KOPT-K1 (cell line): Measurements from ENCODE around the gene ASCC1.
"Not testable (repeated sequence)": the region's sequence is repeated elsewhere in the genome, so short reads cannot be mapped to it uniquely, and the experiment has no call there.

Experiments used
- H3K27ac ChIP-seq: fragments of 200-600 bp; sonication (generic); 2 replicates; pipeline ENCODE4 v1.5.1; 2016; ENCODE audit warnings: antibody characterized with exemption, mild to moderate bottlenecking, low read depth, low read length; ENCODE audit not compliant: poor library complexity, severe bottlenecking
- H3K36me3 ChIP-seq: fragments of 200-600 bp; sonication (generic); 2 replicates; pipeline ENCODE4 v1.5.1; 2017; ENCODE audit warnings: antibody characterized with exemption, mild to moderate bottlenecking, low read length, moderate library complexity; ENCODE audit not compliant: insufficient read depth
- H3K9me3 ChIP-seq: fragments of 200-600 bp; sonication (generic); 2 replicates; pipeline ENCODE4 v1.5.1; 2017; ENCODE audit warnings: antibody characterized with exemption, low read length, mild to moderate bottlenecking; ENCODE audit not compliant: insufficient read depth, poor library complexity, severe bottlenecking

ASCC1 gene

GRCh38 chr10:72146071-72146470 is 70.0 kb downstream of the ASCC1 start:
- Histone ChIP-seq H3K36me3 (no peaks in the 10 kb centered on the region), H3K27ac (no peak overlapping the region), H3K9me3 (no peaks in the 10 kb centered on the region)

GRCh38 chr10:72145657-72146056 is 70.4 kb downstream of the ASCC1 start:
- Histone ChIP-seq H3K27ac (no peak overlapping the region), H3K36me3 (no peaks in the 10 kb centered on the region)

DNA sequence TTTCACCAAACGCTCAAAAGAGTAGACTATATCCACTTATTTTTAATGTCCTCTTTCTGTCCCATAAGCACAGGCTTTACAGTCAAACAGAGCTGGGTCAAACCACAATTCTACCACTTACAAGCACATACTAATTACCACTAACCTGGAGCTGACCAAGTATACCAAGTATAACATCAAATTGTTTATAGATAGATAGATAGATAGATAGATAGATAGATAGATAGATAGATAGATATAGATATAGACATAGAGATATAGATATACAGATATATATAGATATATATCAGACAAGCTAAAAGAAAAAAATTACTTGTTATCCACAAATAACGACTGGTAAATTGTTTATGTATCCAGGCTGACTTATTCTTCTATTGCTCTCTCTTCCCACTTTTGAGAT is 75.2 kb downstream of the ASCC1 start:
- peaks cover 6% of the 10 kb centered on the region for H3K9me3 ChIP-seq
- no peak overlapping the region for H3K27ac ChIP-seq
- H3K36me3 ChIP-seq: peaks cover 11% of the 10 kb centered on the region; the same call in 1 of the 2 replicates

More at GRCh38 chr10:72145657-72146056, 70.4 kb downstream of the ASCC1 start:
- no peaks in the 10 kb centered on the region for H3K9me3 ChIP-seq

DNA sequence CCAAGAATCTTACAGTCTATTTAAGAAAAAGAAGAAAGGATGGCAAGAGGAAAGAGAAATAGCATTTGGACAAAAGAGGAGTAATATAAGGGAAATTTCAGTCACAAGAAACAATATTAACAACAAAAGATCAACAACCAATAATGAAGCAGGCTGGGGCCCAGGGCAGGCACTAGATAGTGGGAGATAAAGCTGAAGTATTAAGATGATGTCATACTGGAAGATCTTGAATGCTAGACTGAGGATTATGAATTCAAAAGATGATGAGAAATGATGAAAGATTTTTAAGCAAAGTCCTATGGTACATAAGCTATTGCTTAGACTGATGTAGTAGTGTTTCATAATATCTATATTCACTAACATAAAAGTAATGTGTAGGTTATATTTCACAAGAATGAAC is 75.9 kb downstream of the ASCC1 start:
- no peak overlapping the region for H3K27ac ChIP-seq
- H3K9me3 ChIP-seq: peaks cover 6% of the 10 kb centered on the region
- peaks cover 11% of the 10 kb centered on the region; the same call in 1 of the 2 replicates for H3K36me3 ChIP-seq

GRCh38 chr10:72137583-72137982 is 78.5 kb downstream of the ASCC1 start:
- peaks cover 6% of the 10 kb centered on the region for H3K9me3 ChIP-seq
- peaks cover 13% of the 10 kb centered on the region; the same call in 1 of the 2 replicates for H3K36me3 ChIP-seq
- H3K27ac ChIP-seq: no peak overlapping the region

GRCh38 chr10:72136225-72136624 is 79.9 kb downstream of the ASCC1 start:
- H3K27ac ChIP-seq, H3K9me3 ChIP-seq: not testable (repeated sequence)
- H3K36me3 ChIP-seq: peaks cover 16% of the 10 kb centered on the region; the same call in 1 of the 2 replicates

GRCh38 chr10:72134785-72135767 is 81.0 kb downstream of the ASCC1 start:
- H3K27ac ChIP-seq: no peak overlapping the region

DNA sequence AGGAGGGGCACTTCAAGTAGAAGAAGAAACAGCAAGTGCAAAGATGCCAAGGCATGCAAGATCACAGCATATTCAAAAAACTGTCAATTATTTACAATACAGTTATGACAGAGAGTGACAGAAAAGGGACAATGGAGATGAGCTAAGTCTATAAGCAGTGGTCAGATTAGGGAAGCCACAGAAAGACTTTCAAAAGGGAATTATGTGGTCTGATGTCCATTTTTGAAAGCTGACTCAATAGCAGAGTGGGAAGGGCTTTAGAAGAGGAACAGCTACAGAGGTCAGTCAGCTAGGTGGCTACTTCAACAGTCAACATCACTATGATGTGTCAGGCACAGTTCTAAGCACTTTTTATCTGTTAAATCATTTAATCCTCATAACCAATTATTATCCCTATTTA is 82.6 kb downstream of the ASCC1 start:
- peaks cover 17% of the 10 kb centered on the region; the same call in 1 of the 2 replicates for H3K36me3 ChIP-seq
- peaks cover 6% of the 10 kb centered on the region for H3K9me3 ChIP-seq
- no peak overlapping the region for H3K27ac ChIP-seq

More at GRCh38 chr10:72134785-72135767, 81.0 kb downstream of the ASCC1 start:
- Histone ChIP-seq H3K9me3 (peaks cover 6% of the 10 kb centered on the region), H3K36me3 (peaks cover 16% of the 10 kb centered on the region; the same call in 1 of the 2 replicates)

- Histone ChIP-seq H3K36me3 (peaks cover 24% of the 10 kb centered on the region; the same call in 1 of the 2 replicates), H3K9me3 (peaks cover 6% of the 10 kb centered on the region), H3K27ac (no peak overlapping the region)
Measured at GRCh38 chr10:72132854-72133253, 83.2 kb downstream of the ASCC1 start.

GRCh38 chr10:72127571-72127970 is 88.5 kb downstream of the ASCC1 start:
- Histone ChIP-seq H3K9me3 (no peaks in the 10 kb centered on the region), H3K27ac (no peak overlapping the region), H3K36me3 (peaks cover 26% of the 10 kb centered on the region; the same call in 1 of the 2 replicates)

DNA sequence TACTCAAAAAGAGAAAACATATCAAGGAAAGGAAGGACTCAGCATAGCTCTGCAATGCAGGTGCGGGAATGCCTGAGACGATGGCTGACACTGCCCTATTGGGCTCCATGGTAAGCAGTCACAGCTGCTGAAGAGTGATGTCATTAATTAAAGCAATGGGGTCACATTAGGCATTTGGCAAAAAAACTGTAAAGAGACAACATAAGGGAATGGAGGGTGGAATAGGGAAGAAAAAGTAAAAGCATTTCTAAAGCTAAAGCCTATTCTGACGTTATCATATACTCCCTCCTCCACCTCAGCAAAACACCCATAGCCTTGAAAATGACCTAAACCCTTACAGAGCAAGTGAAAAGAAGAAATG is 89.2 kb downstream of the ASCC1 start:
- no peak overlapping the region for H3K27ac ChIP-seq
- no peaks in the 10 kb centered on the region for H3K9me3 ChIP-seq
- peaks cover 23% of the 10 kb centered on the region; the same call in 1 of the 2 replicates for H3K36me3 ChIP-seq

- H3K27ac ChIP-seq: no peak overlapping the region
- H3K9me3 ChIP-seq: no peaks in the 10 kb centered on the region
- H3K36me3 ChIP-seq: peaks cover 27% of the 10 kb centered on the region; the same call in 1 of the 2 replicates
Measured at GRCh38 chr10:72126184-72126871, 89.7 kb downstream of the ASCC1 start.

DNA sequence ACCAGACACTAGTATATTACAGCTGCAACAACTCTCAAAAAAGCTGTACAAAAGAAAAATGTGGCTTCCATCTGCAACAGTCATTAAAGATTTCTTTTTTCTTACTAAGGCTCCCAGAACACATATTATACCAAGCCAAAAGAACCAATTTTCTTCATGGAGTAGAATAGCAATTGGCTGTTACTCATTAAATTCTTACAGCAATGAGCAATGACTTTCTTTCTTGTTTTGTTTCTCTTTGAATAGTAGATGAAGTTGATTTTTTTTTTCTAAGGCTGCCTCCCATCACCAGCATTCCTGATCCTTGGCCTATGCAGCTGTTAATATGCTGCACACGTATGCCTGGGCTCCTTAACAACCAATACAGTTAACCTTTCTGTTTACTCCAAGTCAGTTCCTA is 91.1 kb downstream of the ASCC1 start:
- Histone ChIP-seq H3K9me3 (no peaks in the 10 kb centered on the region), H3K36me3 (peaks cover 29% of the 10 kb centered on the region; the same call in 1 of the 2 replicates), H3K27ac (no peak overlapping the region)

GRCh38 chr10:72124381-72124780 is 91.7 kb downstream of the ASCC1 start:
- Histone ChIP-seq H3K27ac (no peak overlapping the region), H3K36me3 (peaks cover 29% of the 10 kb centered on the region; the same call in 1 of the 2 replicates), H3K9me3 (no peaks in the 10 kb centered on the region)

DNA sequence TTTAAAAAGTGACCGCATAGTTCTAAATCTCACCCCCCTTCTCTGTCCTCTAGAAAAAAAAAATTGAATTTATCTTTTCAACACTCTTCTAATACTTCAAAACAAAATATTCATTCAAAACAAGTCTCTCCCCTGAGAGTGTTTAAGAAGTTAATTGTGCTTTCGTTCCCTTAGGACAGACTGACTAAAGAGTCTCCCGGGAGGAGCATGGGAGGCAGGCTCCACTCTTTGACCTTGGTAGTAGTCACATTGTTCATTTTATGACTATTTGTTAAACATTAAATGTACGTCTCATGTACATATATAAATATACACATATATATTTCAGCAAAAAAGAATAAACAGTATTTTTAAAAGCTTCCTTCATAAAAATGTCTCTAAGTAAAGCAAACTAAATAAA is 92.5 kb downstream of the ASCC1 start:
- Histone ChIP-seq H3K9me3 (no peaks in the 10 kb centered on the region), H3K27ac (no peak overlapping the region), H3K36me3 (peaks cover 29% of the 10 kb centered on the region; the same call in 1 of the 2 replicates)
